Vagina (tissue), 2 donors: ENCODE measurements around the gene UNC5B.

Experiments used
- CTCF ChIP-seq, 3 experiments: fragments of 450-650 bp in 2 of 3; fragments of 200-600 bp in 1 of 3; sonication (generic) in 1 of 3; IDR thresholded peaks; one replicate each; pipeline ENCODE4 v1.5.1; 2017 to 2019; ENCODE audit warnings: antibody characterized with exemption in 3 of 3, mild to moderate bottlenecking in 2 of 3, moderate library complexity in 2 of 3
- POLR2A ChIP-seq, 2 donors: fragments of 450-650 bp; IDR thresholded peaks; one replicate each; pipeline ENCODE4 v1.6.1; 2017; ENCODE audit warnings: antibody characterized with exemption in 2 of 2, mild to moderate bottlenecking in 2 of 2, moderate library complexity in 2 of 2

GRCh38 chr10:71223347-71224058 is 11.1 kb downstream of the UNC5B start:
- TF ChIP-seq CTCF (IDR thresholded peaks at IDR 0.05) (no peak), POLR2A (IDR thresholded peaks at IDR 0.05) (no peak)
